Mammary epithelial cell (primary cell): Measurements from ENCODE around the gene ONECUT1.

Experiments
- CTCF ChIP-seq, 2 donors: IDR thresholded peaks in 1 of 2; conservative IDR thresholded peaks in 1 of 2; 2 replicates each; pipeline ENCODE4 v1.5.1; 2011 to 2012; ENCODE audit warnings: inconsistent platforms in 2 of 2, low read length in 2 of 2, mild to moderate bottlenecking in 2 of 2, control low read depth in 1 of 2, low read depth in 1 of 2; ENCODE audit not compliant: insufficient read depth in 1 of 2; ENCODE audit errors: extremely low read depth in 1 of 2
- EZH2 ChIP-seq: IDR thresholded peaks from 2 replicates; pipeline ENCODE4 v1.6.1; 2012; ENCODE audit warnings: low read length, inconsistent platforms, borderline replicate concordance

GRCh38 chr15:52806284-52806655 lies 16.1 kb upstream of the ONECUT1 start:
- no peak for TF ChIP-seq CTCF (conservative IDR thresholded peaks at IDR 0.05 in 1 of 2, IDR thresholded peaks at IDR 0.05 in 1 of 2; ENCODE audit: extremely low read depth in 1 of 2, insufficient read depth in 1 of 2, low read depth in 1 of 2, low read length in 2 of 2)
- peak; percentile 4 for TF ChIP-seq EZH2
